GM18511 (cell line): ENCODE results near the gene FOXN4.

ENCODE experiments used
- ATAC-seq: cut with Tn5 transposase; IDR thresholded peaks from one replicate; pipeline ENCODE4 v1.9.1; 2021; ENCODE audit warnings: mild to moderate bottlenecking, moderate library complexity; ENCODE audit not compliant: unreplicated experiment

FOXN4 gene

GRCh38 chr12:109259545-109259895 lies 49.6 kb downstream of the FOXN4 start:
- ATAC-seq = no peak

- no peak for ATAC-seq
These were observed 50.2 kb downstream of the FOXN4 start for GRCh38 chr12:109258607-109259544.

- ATAC-seq = no peak
These were observed 50.9 kb downstream of the FOXN4 start for GRCh38 chr12:109258201-109258600.

GRCh38 chr12:109256011-109256410 lies 53.1 kb downstream of the FOXN4 start:
- ATAC-seq = no peak

- no peak for ATAC-seq
These were observed 53.7 kb downstream of the FOXN4 start for GRCh38 chr12:109255377-109255776.

- ATAC-seq = no peak
These were observed 55.1 kb downstream of the FOXN4 start for GRCh38 chr12:109253913-109254544.

- ATAC-seq = no peak
These were observed 56.3 kb downstream of the FOXN4 start for GRCh38 chr12:109252799-109253198.

- ATAC-seq = no peak
These were observed 58.6 kb downstream of the FOXN4 start for GRCh38 chr12:109250523-109250922.

- ATAC-seq = no peak
These were observed 61.0 kb downstream of the FOXN4 start for GRCh38 chr12:109247831-109248654.

- no peak for ATAC-seq
These were observed 62.9 kb downstream of the FOXN4 start for GRCh38 chr12:109246221-109246620.

- ATAC-seq = no peak
These were observed 65.0 kb downstream of the FOXN4 start for GRCh38 chr12:109244073-109244472.

- ATAC-seq = no peak
These were observed 67.1 kb downstream of the FOXN4 start for GRCh38 chr12:109241936-109242335.

- no peak for ATAC-seq
These were observed 68.7 kb downstream of the FOXN4 start for GRCh38 chr12:109240365-109240764.

- no peak for ATAC-seq
These were observed 69.4 kb downstream of the FOXN4 start for GRCh38 chr12:109239691-109240090.

- ATAC-seq = no peak
These were observed 69.9 kb downstream of the FOXN4 start for GRCh38 chr12:109239179-109239578.

GRCh38 chr12:109236257-109236656 lies 72.8 kb downstream of the FOXN4 start:
- no peak for ATAC-seq

GRCh38 chr12:109234012-109234411 lies 75.1 kb downstream of the FOXN4 start:
- ATAC-seq = no peak

- ATAC-seq = no peak
These were observed 76.4 kb downstream of the FOXN4 start for GRCh38 chr12:109232731-109233130.

GRCh38 chr12:109230193-109230592 lies 78.9 kb downstream of the FOXN4 start:
- ATAC-seq = no peak

- no peak for ATAC-seq
These were observed 80.4 kb downstream of the FOXN4 start for GRCh38 chr12:109228664-109229063.
